Activated T-cell treated with anti-CD3 and anti-CD28 coated beads, Interleukin-2, amount 50 U/mL, for 24 hours (primary cell): Measurements from ENCODE around the gene PHOSPHO1.
"Not testable (repeated sequence)": the region's sequence is repeated elsewhere in the genome, so short reads cannot be mapped to it uniquely, and the experiment has no call there.

Experiments used
- DNase-seq: peaks from one replicate; pipeline ENCODE4 v3.0.0-alpha.2; 2020
- H3K27ac Mint-ChIP-seq: 2 replicates; pipeline ENCODE4 v1.8.0; 2020; ENCODE audit warnings: mild to moderate bottlenecking, mixed read lengths
- H3K27me3 Mint-ChIP-seq: 2 replicates; pipeline ENCODE4 v1.8.0; 2020; ENCODE audit warnings: mixed read lengths
- H3K36me3 Mint-ChIP-seq: 2 replicates; pipeline ENCODE4 v1.8.0; 2020; ENCODE audit warnings: low read depth, mixed read lengths
- H3K4me1 Mint-ChIP-seq: 2 replicates; pipeline ENCODE4 v1.8.0; 2020; ENCODE audit warnings: low read depth, mixed read lengths
- H3K4me3 Mint-ChIP-seq: 2 replicates; pipeline ENCODE4 v1.8.0; 2020; ENCODE audit warnings: mild to moderate bottlenecking, moderate library complexity, mixed read lengths
- H3K9me3 Mint-ChIP-seq: 2 replicates; pipeline ENCODE4 v1.8.0; 2020; ENCODE audit warnings: mixed read lengths

PHOSPHO1 gene, protein sequence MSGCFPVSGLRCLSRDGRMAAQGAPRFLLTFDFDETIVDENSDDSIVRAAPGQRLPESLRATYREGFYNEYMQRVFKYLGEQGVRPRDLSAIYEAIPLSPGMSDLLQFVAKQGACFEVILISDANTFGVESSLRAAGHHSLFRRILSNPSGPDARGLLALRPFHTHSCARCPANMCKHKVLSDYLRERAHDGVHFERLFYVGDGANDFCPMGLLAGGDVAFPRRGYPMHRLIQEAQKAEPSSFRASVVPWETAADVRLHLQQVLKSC

DNA sequence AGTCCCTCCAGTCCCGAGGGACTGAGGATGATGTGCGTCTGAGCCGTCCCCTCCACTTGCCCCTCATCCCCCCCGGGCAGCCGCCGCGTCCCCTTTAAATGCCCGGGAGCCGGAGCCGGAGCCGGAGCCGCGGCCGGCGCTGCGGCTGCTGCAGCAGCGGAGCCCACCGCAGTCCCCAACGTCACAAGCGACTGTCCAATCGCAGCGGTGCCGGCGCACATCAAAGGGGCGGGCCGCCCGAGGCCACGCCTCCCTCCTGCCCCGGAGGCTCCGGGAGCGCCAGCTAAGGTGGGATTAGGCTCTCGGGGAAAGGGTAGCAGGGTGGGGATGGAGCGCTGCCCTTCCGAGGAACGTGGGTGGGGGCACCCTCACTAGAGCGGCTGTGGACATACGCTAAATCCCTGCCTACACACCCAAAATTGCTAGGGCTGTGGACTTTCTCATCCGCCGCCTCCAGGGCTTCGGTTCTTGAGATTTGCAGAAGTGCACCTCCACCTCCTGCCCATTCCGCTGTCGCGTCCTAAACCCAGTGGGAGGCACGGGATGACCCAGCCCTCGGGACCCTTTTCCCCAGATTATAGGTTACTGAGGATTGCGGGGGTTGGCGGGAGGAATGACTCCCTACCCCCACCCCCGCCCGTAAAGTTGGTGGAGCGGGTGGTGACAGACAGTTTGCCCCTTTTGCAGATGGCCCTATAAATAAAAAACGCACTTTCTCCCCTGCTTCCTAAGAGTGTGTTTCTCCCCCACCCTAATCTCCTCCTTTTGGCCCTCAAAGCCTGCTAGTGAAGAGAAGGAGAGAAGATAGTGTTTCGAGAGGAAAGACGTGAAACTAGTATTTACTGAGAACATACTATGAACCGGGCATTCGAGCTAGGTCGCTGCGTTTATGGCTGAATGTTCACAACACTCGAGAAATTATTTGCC, at the start of gene PHOSPHO1:
Gene PHOSPHO1, minus strand, starts transcription at position 152 of the 927 bp plus-strand sequence. CDS start 4,096 bp downstream, outside the sequence.
- DNase-seq: peak; percentile 92
- H3K9me3 Mint-ChIP-seq: no peaks in the 10 kb centered on the region
- H3K27ac Mint-ChIP-seq: no peak within 1 kb of the TSS
- peak within 1 kb of the TSS; percentile 79 for H3K4me3 Mint-ChIP-seq
- peaks cover 24% of the 10 kb centered on the region for H3K27me3 Mint-ChIP-seq
- H3K4me1 Mint-ChIP-seq: peaks cover 8% of the 10 kb centered on the region
- no peaks in the 10 kb centered on the region for H3K36me3 Mint-ChIP-seq

DNA sequence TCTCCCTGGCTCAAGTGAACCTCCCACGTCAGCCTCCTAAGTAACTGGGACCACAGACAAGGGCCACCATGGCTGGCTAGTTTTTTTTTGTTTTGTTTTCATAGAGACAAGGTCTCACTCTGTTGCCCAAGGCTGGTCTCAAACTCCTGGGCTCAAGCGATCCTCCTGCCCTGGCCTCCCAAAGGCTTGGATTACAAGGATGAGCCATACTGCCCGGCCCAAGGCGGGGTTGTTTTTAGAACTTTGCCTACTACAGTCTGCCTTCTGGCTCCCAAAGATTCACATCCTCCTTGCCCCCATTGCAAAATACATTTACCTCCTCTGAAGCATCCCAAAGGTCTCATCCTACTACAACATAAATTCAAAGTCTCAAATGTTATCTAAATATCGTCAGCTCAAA, 49.5 kb upstream of the PHOSPHO1 start:
- Mint-ChIP-seq H3K9me3 (no peaks in the 10 kb centered on the region), H3K27me3 (no peaks in the 10 kb centered on the region), H3K4me3 (no peak overlapping the region), H3K36me3 (no peaks in the 10 kb centered on the region), H3K27ac (no peak overlapping the region), H3K4me1 (no peaks in the 10 kb centered on the region)
- DNase-seq: no peak

DNA sequence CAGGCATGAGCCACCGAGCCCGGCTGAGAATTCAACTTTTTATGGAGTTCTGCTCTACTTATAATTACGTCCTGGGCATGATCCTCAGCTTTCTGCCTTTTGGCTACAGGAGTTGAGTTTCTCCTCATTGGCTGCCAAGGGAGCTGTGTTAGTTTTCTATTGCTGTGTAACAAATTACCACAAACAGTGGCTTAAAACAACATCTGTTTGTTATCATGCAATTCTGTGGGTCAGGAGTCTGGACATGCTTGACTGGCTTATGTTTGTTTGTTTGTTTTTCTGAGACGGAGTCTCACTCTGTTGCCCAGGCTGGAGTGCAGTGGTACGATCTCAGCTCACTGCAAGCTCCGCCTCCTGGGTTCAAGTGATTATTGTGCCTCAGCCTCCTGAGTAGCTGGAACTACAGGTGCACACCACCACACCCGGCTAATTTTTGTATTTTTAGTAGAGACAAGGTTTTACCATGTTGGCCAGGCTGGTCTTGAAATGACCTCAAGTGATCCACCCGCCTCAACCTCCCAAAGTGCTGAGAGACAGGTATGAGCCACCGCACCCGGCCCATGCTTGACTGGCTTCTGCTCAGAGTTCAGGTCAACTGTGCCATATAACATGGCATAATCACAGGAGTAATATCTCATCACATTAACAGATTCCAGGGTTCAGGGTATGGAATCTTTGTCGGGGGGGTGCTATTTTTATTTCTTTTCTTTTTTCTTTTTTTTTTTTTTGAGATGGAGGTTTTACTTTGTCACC, 48.9 kb upstream of the PHOSPHO1 start:
- not testable (repeated sequence) for H3K36me3 Mint-ChIP-seq, H3K27me3 Mint-ChIP-seq, H3K9me3 Mint-ChIP-seq, DNase-seq, H3K4me1 Mint-ChIP-seq, H3K27ac Mint-ChIP-seq, H3K4me3 Mint-ChIP-seq

DNA sequence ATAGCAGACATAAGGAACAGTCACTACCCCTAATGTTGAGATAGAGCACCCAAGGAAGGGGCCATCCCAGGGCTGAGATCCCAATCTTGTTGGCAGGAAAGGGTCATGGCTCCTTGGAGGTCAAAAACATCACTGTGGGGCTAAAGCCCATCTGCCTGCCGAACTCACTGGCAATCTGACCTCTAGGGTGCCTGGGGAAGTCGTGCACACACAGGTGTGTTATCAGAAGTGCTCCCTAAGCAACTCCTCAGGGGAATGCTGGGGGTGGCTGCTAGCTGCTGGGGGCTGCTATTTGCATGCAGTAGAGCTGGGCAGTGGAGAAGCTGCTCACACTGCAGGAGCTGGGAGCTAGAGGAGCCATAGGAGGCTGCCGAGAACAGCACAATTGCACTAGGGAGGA, 47.5 kb upstream of the PHOSPHO1 start:
- no peaks in the 10 kb centered on the region for H3K36me3 Mint-ChIP-seq
- no peaks in the 10 kb centered on the region for H3K9me3 Mint-ChIP-seq
- no peak overlapping the region for H3K27ac Mint-ChIP-seq
- no peaks in the 10 kb centered on the region for H3K27me3 Mint-ChIP-seq
- H3K4me3 Mint-ChIP-seq: no peak overlapping the region
- no peak for DNase-seq
- no peaks in the 10 kb centered on the region for H3K4me1 Mint-ChIP-seq

DNA sequence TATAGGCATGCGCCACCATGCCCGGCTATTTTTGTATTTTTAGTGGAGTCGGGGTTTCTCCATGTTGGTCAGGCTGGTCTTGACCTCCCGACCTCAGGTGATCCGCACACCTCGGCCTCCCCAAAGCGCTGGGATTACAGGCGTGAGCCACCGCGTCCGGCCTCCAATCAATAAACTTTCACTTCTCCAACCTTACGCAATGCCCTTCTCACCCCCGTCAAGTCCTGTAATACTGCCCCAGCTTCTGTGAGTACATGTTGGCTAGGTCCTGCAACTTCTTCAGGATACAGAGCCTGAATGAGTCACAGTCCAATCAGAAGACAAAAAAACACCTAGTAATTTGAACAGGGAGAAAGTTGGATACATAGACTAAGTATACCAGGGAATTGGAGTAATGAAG, 47.1 kb upstream of the PHOSPHO1 start:
- H3K27ac Mint-ChIP-seq: no peak overlapping the region
- no peak for DNase-seq

DNA sequence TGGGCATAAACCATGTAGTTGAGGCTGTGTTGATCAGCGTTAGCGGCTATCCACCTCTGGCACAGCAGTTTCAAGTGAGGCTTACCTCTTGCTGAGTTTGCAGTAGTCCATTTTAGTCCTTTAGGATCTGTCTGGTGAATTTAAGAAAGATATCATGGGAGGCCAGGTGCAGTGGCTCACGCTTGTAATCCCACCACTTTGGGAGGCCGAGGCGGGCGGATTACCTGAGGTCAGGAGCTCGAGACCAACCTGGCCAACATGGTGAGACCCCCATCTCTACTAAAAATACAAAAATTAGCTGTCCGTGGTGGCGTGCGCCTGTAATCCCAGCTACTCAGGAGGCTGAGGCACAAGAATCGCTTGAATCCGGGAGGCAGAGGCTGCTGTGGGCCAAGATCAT, 45.4 kb upstream of the PHOSPHO1 start:
- not testable (repeated sequence) for H3K27me3 Mint-ChIP-seq, DNase-seq, H3K4me3 Mint-ChIP-seq, H3K36me3 Mint-ChIP-seq, H3K9me3 Mint-ChIP-seq, H3K27ac Mint-ChIP-seq, H3K4me1 Mint-ChIP-seq

More for the DNA sequence above, 47.1 kb upstream of the PHOSPHO1 start:
- Mint-ChIP-seq H3K27me3 (no peaks in the 10 kb centered on the region), H3K4me3 (no peak overlapping the region), H3K4me1 (no peaks in the 10 kb centered on the region), H3K9me3 (no peaks in the 10 kb centered on the region), H3K36me3 (no peaks in the 10 kb centered on the region)

DNA sequence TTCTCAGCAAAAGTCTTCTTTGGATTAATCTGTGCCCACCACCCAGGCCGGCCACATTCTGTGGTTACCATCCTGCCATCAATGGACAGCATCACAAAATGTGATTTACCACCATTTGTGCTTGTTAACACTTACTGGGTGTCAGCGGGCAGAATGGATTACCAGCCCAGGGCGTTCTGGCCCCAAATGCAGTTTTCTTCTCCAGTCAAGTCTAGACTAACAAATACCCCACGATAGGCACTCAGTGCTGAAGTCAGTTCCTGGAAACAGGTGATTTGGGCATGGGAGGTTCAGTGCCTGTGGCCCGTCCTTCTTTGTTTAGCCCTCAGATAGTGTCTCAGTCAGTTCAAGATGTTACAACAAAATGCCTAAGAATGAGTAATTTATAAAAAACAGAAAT, 38.8 kb upstream of the PHOSPHO1 start:
- H3K27me3 Mint-ChIP-seq: no peaks in the 10 kb centered on the region
- H3K36me3 Mint-ChIP-seq: no peaks in the 10 kb centered on the region
- no peaks in the 10 kb centered on the region for H3K4me1 Mint-ChIP-seq
- H3K9me3 Mint-ChIP-seq: no peaks in the 10 kb centered on the region
- H3K27ac Mint-ChIP-seq: no peak overlapping the region
- no peak for DNase-seq
- no peak overlapping the region for H3K4me3 Mint-ChIP-seq

DNA sequence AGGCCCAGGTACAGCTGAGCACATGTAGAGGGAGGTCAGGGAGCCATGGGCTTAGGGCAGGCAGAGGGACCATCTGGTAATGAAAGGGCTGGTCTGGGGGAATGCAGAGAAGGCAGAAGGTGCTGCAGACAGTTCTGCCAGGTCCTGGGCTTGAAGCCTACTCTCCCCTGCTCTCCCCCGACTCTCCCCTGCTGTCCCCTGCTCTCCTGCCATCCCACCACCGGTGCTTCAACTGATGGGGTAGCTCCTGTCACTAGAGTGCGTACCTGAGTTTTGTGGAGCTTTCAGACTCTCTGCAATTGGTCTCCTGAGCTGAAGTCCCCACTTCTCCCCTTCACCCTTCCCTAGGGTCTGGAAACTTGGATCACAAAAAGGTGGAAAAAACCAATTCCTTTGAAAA, 37.3 kb upstream of the PHOSPHO1 start:
- Mint-ChIP-seq H3K4me1 (no peaks in the 10 kb centered on the region), H3K27me3 (peaks cover 5% of the 10 kb centered on the region), H3K27ac (no peak overlapping the region), H3K36me3 (no peaks in the 10 kb centered on the region), H3K4me3 (no peak overlapping the region), H3K9me3 (no peaks in the 10 kb centered on the region)
- no peak for DNase-seq

DNA sequence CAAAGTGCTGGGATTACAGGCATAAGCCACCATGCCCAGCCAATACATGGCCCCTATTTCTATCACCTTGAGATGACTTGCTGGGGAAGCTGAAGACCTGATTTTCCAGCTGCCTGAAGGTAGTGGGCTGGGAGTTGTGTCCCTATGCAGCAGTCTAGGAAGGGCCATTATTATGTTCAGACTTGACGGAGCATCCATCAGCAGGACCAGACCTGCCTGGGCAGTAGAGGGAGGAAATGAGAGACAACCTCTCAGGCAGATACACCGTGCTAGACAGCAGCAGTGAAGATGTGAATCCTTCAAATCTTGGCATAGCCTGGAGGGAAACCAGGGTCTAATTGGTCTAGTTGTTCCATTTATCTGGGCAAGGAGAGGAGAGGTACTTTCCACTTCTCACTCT, 35.6 kb upstream of the PHOSPHO1 start:
- no peaks in the 10 kb centered on the region for H3K4me1 Mint-ChIP-seq

DNA sequence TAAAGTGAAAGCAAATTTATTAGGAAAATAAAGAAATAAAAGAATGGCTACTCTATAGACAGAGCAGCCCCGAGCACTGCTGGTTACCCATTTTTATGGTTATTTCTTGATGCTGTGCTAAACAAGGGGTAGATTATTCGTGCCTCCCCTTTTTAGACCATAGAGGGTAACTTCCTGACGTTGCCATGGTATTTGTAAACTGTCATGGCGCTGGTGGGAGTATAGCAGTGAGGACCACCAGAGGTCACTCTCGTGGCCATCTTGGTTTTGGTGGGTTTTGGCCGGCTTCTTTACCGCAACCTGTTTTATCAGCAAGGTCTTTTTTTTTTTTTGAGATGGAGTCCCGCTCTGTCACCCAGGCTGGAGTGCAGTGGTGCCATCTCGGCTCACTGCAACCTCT, 31.0 kb upstream of the PHOSPHO1 start:
- not testable (repeated sequence) for H3K9me3 Mint-ChIP-seq, H3K4me3 Mint-ChIP-seq, DNase-seq, H3K27ac Mint-ChIP-seq, H3K27me3 Mint-ChIP-seq, H3K36me3 Mint-ChIP-seq
- peaks cover 12% of the 10 kb centered on the region for H3K4me1 Mint-ChIP-seq

More for the DNA sequence above, 35.6 kb upstream of the PHOSPHO1 start:
- Mint-ChIP-seq H3K9me3 (no peaks in the 10 kb centered on the region), H3K4me3 (no peak overlapping the region), H3K27me3 (peaks cover 5% of the 10 kb centered on the region), H3K36me3 (no peaks in the 10 kb centered on the region), H3K27ac (no peak overlapping the region)
- DNase-seq: no peak

DNA sequence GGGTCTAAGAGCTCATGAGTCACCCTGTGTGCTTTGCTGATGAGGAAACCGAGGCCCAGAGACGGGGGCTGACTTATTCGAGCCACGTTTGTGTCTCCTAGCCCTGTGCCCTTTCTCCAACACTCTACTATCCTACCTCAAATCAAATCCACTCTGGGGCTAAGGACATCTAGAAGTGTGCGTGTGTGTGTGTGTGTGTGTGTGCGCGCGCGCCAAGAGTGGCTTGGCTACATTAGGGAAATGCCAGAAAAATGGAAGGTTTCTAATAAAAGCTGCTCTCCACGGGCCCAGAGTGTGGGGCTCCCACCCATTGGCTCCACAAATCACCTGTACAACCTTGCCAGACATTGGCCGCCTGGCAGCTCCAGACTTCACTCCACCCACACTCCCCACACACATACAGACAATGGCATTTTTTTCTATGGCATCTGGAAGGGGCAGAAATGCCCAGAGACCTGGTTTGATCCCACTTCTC, 30.3 kb upstream of the PHOSPHO1 start:
- no peak for DNase-seq
- Mint-ChIP-seq H3K9me3 (no peaks in the 10 kb centered on the region), H3K27ac (peak overlapping the region; percentile 81), H3K4me1 (peaks cover 12% of the 10 kb centered on the region), H3K36me3 (no peaks in the 10 kb centered on the region), H3K4me3 (peak overlapping the region; percentile 78), H3K27me3 (peaks cover 8% of the 10 kb centered on the region)

DNA sequence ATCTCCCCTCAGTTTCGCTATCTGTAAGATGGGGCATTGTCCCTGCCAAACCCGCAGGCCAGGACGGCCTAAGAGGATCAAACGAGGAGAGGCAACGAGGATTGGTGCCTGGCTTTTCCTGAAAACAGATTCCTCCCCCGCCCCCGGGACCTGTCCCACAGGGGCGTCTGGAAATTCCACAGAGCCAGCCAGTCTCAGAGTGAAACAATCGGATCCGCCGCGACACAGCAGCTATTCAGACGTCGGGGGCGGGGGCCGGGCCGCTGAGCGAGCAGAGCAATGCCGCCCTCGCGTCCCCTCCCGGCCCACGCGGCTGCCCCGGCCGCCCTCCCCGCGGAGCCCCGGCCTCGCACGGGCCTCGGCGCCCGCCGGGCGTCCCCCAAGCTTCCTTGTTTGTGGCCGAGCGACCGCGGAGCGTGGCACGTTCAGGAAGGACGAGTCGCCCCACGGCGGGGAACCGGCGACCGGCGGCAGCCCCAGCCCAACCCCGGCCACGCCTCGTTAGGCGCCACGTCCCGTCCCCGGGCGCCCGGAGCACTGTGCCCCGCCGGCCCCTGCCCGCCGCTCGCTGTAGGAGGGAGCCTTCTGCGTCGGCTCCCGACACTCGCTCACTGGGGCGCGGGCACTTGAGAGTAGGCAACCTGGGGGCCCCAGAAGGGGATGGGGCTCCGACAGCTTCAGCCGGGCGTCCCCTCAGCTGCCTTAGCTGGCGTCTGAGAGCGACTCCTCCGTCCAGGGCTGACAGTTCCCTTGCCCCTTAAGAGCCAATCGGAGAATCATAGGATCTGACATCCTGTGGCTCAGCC, 29.6 kb upstream of the PHOSPHO1 start:
- Mint-ChIP-seq H3K9me3 (no peaks in the 10 kb centered on the region), H3K27me3 (peaks cover 8% of the 10 kb centered on the region), H3K27ac (peak overlapping the region; percentile 85), H3K4me1 (peaks cover 12% of the 10 kb centered on the region), H3K36me3 (no peaks in the 10 kb centered on the region), H3K4me3 (peak overlapping the region; percentile 78)
- DNase-seq: peak; percentile 74

DNA sequence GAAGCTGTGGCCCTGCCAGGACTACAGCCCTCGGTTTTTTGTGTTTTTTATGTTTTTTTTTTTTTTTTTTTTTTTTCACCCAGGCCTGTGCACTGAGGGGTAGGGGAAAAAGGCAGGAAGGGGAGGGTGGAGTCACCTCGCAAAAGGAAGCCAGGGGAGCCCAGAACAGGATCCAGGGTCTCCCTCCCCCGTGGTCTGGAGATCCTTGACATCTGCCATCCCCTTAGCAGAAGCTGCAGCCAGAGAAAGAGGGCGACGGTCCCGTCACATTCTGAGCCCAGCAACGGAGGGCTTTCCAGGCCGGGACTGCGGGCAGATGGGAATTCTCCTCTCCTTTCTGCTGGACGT, 29.1 kb upstream of the PHOSPHO1 start:
- Mint-ChIP-seq H3K9me3 (no peaks in the 10 kb centered on the region), H3K4me3 (peak overlapping the region; percentile 77), H3K27me3 (peaks cover 8% of the 10 kb centered on the region), H3K36me3 (no peaks in the 10 kb centered on the region), H3K27ac (peak overlapping the region; percentile 85), H3K4me1 (peaks cover 12% of the 10 kb centered on the region)
- no peak for DNase-seq

DNA sequence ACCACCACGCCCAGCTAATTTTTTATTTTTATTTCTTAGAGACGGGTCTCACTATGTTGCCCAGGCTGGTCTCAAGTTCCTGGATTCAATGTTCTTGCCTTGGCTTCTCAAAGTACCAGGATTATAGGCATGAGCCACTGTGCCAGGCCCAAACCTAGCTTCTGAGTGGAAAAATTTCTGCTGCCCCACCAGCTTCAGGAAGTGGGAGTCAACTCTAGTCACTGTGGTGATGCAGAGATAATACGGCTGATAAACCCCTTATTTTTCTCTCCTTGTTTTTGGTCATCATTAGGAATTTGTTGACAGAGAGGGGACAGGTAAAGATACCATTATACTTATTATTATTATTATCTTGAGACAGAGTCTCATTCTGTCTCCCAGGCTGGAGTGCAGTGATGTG, 27.8 kb upstream of the PHOSPHO1 start:
- DNase-seq: no peak
- Mint-ChIP-seq H3K36me3 (no peaks in the 10 kb centered on the region), H3K27ac (no peak overlapping the region), H3K4me3 (no peak overlapping the region), H3K9me3 (no peaks in the 10 kb centered on the region), H3K27me3 (peaks cover 3% of the 10 kb centered on the region), H3K4me1 (peaks cover 12% of the 10 kb centered on the region)
